SK-N-SH treated with all-trans-retinoic acid at 6 μM for 48 hours (cell line): Measurements from ENCODE around the gene GSS.

Experiments
- ATAC-seq: fragments of 200-7000 bp; cut with Tn5 transposase; 3 replicates; pipeline ENCODE4 v1.9.1; 2020; ENCODE audit warnings: mild to moderate bottlenecking, moderate library complexity
- BACH2 ChIP-seq: fragments of 250-450 bp; sonication (Bioruptor Pico); IDR thresholded peaks from 2 replicates; pipeline ENCODE4 v1.9.0; 2021; ENCODE audit warnings: mild to moderate bottlenecking, borderline replicate concordance
- CREB5 ChIP-seq: fragments of 250-450 bp; sonication (Bioruptor Pico); IDR thresholded peaks from 2 replicates; pipeline ENCODE4 v1.5.1; 2020; ENCODE audit warnings: low read depth, mild to moderate bottlenecking, moderate library complexity
- CSDC2 ChIP-seq: fragments of 250-450 bp; sonication (Bioruptor Pico); IDR thresholded peaks from 2 replicates; pipeline ENCODE4 v1.5.0; 2020; ENCODE audit warnings: mild to moderate bottlenecking, moderate library complexity
- CSRNP3 ChIP-seq: fragments of 250-450 bp; sonication (Bioruptor Pico); IDR thresholded peaks from 2 replicates; pipeline ENCODE4 v1.5.1; 2021; ENCODE audit warnings: mild to moderate bottlenecking, moderate library complexity
- GLIS3 ChIP-seq: fragments of 250-450 bp; sonication (Bioruptor Pico); IDR thresholded peaks from 2 replicates; pipeline ENCODE4 v1.5.0; 2020; ENCODE audit warnings: mild to moderate bottlenecking, moderate library complexity
- ISL1 ChIP-seq: fragments of 250-450 bp; sonication (Bioruptor Pico); IDR thresholded peaks from 2 replicates; pipeline ENCODE4 v2.1.2; 2022; ENCODE audit warnings: mild to moderate bottlenecking, moderate library complexity
- OSR1 ChIP-seq: fragments of 250-450 bp; sonication (Bioruptor Pico); IDR thresholded peaks from 2 replicates; pipeline ENCODE4 v1.8.0; 2022; ENCODE audit warnings: moderate library complexity, mild to moderate bottlenecking, inconsistent platforms
- PATZ1 ChIP-seq: fragments of 250-450 bp; sonication (Bioruptor Pico); IDR thresholded peaks from 2 replicates; pipeline ENCODE4 v1.8.0; 2020; ENCODE audit warnings: mild to moderate bottlenecking, moderate library complexity, borderline replicate concordance
- PPARA ChIP-seq: fragments of 250-450 bp; sonication (Bioruptor Pico); IDR thresholded peaks from 2 replicates; pipeline ENCODE4 v1.5.0; 2020; ENCODE audit warnings: mild to moderate bottlenecking, borderline replicate concordance
- TCF4 ChIP-seq: fragments of 250-450 bp; sonication (Bioruptor Pico); IDR thresholded peaks from 2 replicates; pipeline ENCODE4 v1.8.0; 2021; ENCODE audit warnings: mild to moderate bottlenecking, moderate library complexity, borderline replicate concordance
- TOX ChIP-seq: fragments of 250-450 bp; sonication (Bioruptor Pico); IDR thresholded peaks from 2 replicates; pipeline ENCODE4 v1.8.0; 2021; ENCODE audit warnings: mild to moderate bottlenecking, moderate library complexity, borderline replicate concordance
- TSHZ2 ChIP-seq: fragments of 250-450 bp; sonication (Bioruptor Pico); IDR thresholded peaks from 2 replicates; pipeline ENCODE4 v1.5.0; 2020; ENCODE audit warnings: mild to moderate bottlenecking, moderate library complexity
- ZC3H10 ChIP-seq: fragments of 250-450 bp; sonication (Bioruptor Pico); IDR thresholded peaks from 2 replicates; pipeline ENCODE4 v1.5.1; 2021; ENCODE audit warnings: mild to moderate bottlenecking, moderate library complexity
- ZFP3 ChIP-seq: fragments of 250-450 bp; sonication (Bioruptor Pico); IDR thresholded peaks from 2 replicates; pipeline ENCODE4 v1.5.0; 2020; ENCODE audit warnings: mild to moderate bottlenecking, moderate library complexity
- ZFP30 ChIP-seq: fragments of 450-650 bp; formaldehyde crosslinking; IDR thresholded peaks from 2 replicates; pipeline ENCODE4 v1.5.0; 2022; ENCODE audit warnings: mild to moderate bottlenecking, moderate library complexity
- ZNF565 ChIP-seq: fragments of 450-650 bp; formaldehyde crosslinking; conservative IDR thresholded peaks from 2 replicates; pipeline ENCODE4 v1.5.0; 2020; ENCODE audit warnings: low read depth, mild to moderate bottlenecking, moderate library complexity
- ZNF70 ChIP-seq: fragments of 450-650 bp; formaldehyde crosslinking; IDR thresholded peaks from 2 replicates; pipeline ENCODE4 v1.5.0; 2020; ENCODE audit warnings: mild to moderate bottlenecking, moderate library complexity
- ZNF8 ChIP-seq: fragments of 450-650 bp; formaldehyde crosslinking; IDR thresholded peaks from 2 replicates; pipeline ENCODE4 v1.5.0; 2020; ENCODE audit warnings: mild to moderate bottlenecking, moderate library complexity

GSS gene

GRCh38 chr20:34987288-34988190 lies 31.9 kb upstream of the GSS start:
- no peak; the same call in 2 of the 3 replicates for ATAC-seq
- TF ChIP-seq PATZ1 = no peak
- TF ChIP-seq OSR1 (CRISPR knock-in tag) = no peak
- TF ChIP-seq TOX (CRISPR knock-in tag) = no peak
- no peak for TF ChIP-seq ZNF70 (CRISPR knock-in tag)
- no peak for TF ChIP-seq TCF4 (CRISPR knock-in tag)
- no peak for TF ChIP-seq CREB5
- no peak for TF ChIP-seq ZNF565 (CRISPR knock-in tag)
- TF ChIP-seq ISL1 (CRISPR knock-in tag) = no peak
- TF ChIP-seq GLIS3 (CRISPR knock-in tag) = no peak
- no peak for TF ChIP-seq BACH2 (CRISPR knock-in tag)
- no peak for TF ChIP-seq ZC3H10

- no peak for TF ChIP-seq PPARA
- no peak for TF ChIP-seq GLIS3 (CRISPR knock-in tag)
- TF ChIP-seq CREB5 = no peak
- TF ChIP-seq ZNF8 (CRISPR knock-in tag) = no peak
- TF ChIP-seq ISL1 (CRISPR knock-in tag) = no peak
- no peak for TF ChIP-seq OSR1 (CRISPR knock-in tag)
- no peak for TF ChIP-seq TSHZ2 (CRISPR knock-in tag)
- TF ChIP-seq ZFP3 = no peak
- TF ChIP-seq CSRNP3 (CRISPR knock-in tag) = no peak
- TF ChIP-seq ZFP30 (CRISPR knock-in tag) = no peak
- no peak for TF ChIP-seq CSDC2
- peak; percentile 6; the same call in 1 of the 3 replicates for ATAC-seq
These were observed 31.0 kb upstream of the GSS start for GRCh38 chr20:34986311-34987287.
